Stimulated activated memory B cell treated with anti-CD40 and anti-IgM and Interleukin-4, amounts not matched to agents 10 μg/mL and 1 μg/mL and 100 μg/mL, for 72 hours (primary cell): Measurements from ENCODE around the gene C1QTNF12.
A peak's percentile ranks its signal among the peaks of the same experiment; 100 is the strongest.

Source experiments
- ATAC-seq: fragments of 150-1000 bp; cut with Tn5 transposase; 2 replicates; pipeline ENCODE4 v1.10.0; 2021
- H3K27ac Mint-ChIP-seq: one replicate; pipeline ENCODE4 v1.8.0; 2022; ENCODE audit warnings: mild to moderate bottlenecking, mixed read lengths
- H3K27me3 Mint-ChIP-seq: one replicate; pipeline ENCODE4 v1.8.0; 2022; ENCODE audit warnings: mixed read lengths
- H3K36me3 Mint-ChIP-seq: one replicate; pipeline ENCODE4 v1.8.0; 2022; ENCODE audit warnings: mixed read lengths
- H3K4me1 Mint-ChIP-seq: one replicate; pipeline ENCODE4 v1.8.0; 2022; ENCODE audit warnings: mixed read lengths
- H3K4me3 Mint-ChIP-seq: one replicate; pipeline ENCODE4 v1.8.0; 2022; ENCODE audit warnings: mild to moderate bottlenecking, moderate library complexity, mixed read lengths
- H3K9me3 Mint-ChIP-seq: one replicate; pipeline ENCODE4 v1.8.0; 2022; ENCODE audit warnings: mixed read lengths

C1QTNF12 gene

DNA sequence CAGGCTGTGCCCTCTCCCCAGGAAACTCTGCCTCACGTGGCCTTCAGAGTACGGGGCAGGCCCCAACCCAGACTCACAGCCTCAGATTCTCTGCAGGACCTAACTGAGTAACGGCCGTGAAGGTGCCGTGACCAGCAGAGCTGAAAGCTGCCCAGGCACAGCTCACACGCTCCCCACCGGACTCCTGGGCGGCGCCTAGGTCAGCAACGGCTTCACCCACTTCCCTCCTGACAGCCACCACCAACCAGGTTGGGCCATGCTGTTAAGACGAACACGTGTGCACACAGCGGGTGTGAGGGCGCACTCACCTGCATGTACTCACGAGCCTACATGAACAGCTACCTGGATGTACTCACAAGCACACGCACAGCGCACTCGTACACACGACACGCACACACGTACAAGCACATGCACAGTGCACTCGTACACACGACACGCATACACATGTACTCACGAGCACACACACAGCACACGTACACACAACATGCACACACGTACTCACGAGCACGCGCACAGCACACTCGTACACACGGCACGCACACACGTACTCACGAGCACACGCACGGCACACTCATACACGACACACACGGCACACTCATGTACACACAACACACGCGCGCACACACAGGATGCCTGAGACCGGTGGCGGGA is 23.8 kb downstream of the C1QTNF12 start:
- no peak overlapping the region for H3K4me3 Mint-ChIP-seq
- no peaks in the 10 kb centered on the region for H3K9me3 Mint-ChIP-seq
- no peaks in the 10 kb centered on the region for H3K27me3 Mint-ChIP-seq
- no peak for ATAC-seq
- H3K27ac Mint-ChIP-seq: peak overlapping the region; percentile 64
- peaks cover 75% of the 10 kb centered on the region for H3K36me3 Mint-ChIP-seq
- H3K4me1 Mint-ChIP-seq: peaks cover 34% of the 10 kb centered on the region

DNA sequence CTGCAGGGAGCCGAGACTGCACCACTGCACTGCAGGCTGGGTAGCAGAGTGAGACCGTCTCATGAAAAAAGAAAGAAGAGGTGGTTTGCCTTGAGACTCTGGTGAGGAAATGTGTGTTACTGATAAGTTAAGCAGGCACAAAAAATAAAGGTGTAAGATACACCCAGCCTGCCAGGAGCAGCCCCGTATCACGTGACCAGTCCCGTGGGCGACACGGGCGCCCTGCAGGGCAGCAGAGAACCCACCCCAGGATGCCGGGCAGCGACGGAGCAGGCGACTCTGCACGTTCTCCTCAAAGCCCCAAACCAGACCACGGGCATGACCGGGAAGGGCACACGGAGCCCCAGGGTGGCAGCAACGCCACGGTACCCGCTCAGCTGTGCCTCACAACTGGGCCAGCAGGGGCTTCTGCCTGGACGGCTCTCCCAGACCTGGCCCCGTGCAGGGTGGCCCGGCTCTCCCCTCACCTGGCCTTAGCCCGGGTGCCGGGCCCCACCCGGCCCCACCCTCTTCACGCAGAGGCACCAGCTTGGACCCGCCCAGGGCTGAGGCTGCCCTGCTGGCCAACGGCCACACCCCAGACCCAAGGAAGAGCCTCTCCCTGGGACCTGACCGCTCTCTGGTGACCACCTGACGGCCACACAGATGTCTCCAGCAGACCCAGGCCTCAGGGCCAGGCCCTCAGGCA is 24.5 kb downstream of the C1QTNF12 start:
- H3K27me3 Mint-ChIP-seq: no peaks in the 10 kb centered on the region
- peaks cover 81% of the 10 kb centered on the region for H3K36me3 Mint-ChIP-seq
- peaks cover 37% of the 10 kb centered on the region for H3K4me1 Mint-ChIP-seq
- ATAC-seq: no peak
- H3K9me3 Mint-ChIP-seq: no peaks in the 10 kb centered on the region
- no peak overlapping the region for H3K27ac Mint-ChIP-seq
- H3K4me3 Mint-ChIP-seq: no peak overlapping the region

DNA sequence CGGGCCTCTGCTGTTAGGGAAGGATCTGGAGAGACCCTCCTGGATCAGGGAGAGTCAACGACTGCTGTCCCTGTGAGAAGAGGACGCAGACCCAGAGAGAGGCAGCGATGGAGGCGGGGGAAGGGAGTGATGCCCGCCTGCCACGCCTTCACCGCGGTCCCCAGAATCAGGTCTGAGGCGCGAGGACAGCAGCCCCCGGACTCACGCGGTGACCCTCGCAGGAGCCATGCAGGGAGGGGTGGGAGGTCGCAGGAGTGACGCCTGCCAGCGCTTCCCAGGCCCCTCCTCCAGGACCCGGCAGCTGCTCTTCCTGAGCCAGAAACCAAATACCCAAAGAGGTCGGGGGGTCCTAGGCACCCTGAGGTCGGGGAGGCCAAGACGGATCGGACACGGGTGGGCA is 26.3 kb downstream of the C1QTNF12 start:
- ATAC-seq: no peak
- peaks cover 43% of the 10 kb centered on the region for H3K4me1 Mint-ChIP-seq
- H3K36me3 Mint-ChIP-seq: peaks cover 80% of the 10 kb centered on the region
- no peaks in the 10 kb centered on the region for H3K9me3 Mint-ChIP-seq
- H3K27me3 Mint-ChIP-seq: no peaks in the 10 kb centered on the region
- H3K4me3 Mint-ChIP-seq: no peak overlapping the region
- H3K27ac Mint-ChIP-seq: peak overlapping the region; percentile 22

DNA sequence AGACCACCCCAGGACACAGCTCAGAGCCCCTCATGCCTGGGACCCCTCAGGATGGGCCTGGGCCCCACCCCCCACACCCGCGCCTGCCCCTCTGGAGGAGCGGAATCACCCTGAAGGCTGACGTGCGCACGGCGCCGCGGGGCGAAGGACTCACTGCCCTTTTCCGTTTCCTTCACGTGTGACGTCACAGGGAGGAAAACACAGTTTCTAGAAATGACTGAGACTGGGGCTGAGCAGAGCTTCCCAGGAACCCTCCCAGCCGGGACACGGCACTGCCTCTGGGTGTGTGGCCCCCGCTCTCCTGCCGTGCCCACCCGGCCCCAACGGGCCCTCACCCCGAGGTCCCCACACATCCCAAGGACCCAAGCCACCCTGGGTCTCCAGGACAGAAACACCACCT is 27.2 kb downstream of the C1QTNF12 start:
- H3K36me3 Mint-ChIP-seq: peaks cover 74% of the 10 kb centered on the region
- no peak overlapping the region for H3K4me3 Mint-ChIP-seq
- H3K27ac Mint-ChIP-seq: peak overlapping the region; percentile 22
- ATAC-seq: no peak
- peaks cover 51% of the 10 kb centered on the region for H3K4me1 Mint-ChIP-seq
- H3K9me3 Mint-ChIP-seq: no peaks in the 10 kb centered on the region
- H3K27me3 Mint-ChIP-seq: no peaks in the 10 kb centered on the region

DNA sequence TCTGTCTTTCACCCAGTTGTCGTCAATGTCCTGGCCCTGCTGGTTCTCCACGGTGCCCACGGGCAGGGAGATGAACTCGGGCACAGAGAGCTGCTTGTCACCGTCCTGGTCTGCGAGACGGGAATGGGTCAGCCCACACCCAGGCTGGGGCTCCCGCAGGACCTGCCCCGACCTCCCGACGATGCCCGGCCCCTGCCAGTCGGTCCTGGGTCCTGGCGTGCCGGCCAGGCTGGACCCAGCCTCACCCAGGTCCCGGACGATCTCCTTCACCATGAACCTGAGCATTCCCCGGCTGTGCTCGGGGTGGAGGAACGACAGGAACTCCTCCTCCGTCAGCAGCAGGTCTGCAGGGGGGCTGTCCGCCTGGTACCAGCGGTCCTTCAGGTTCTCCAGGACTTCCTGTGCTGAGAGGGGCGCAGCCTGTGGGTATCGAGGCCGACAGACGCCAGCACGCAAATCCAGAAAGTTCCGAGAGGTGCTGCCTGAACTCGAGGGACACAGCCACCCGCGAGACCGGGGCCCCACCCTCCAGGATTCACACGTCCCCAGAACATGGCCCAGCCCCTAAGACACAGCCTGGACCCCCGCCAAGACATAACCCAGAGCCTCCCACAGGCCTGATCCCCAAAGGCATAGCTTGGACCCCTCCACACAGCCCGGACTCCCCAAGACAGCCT is 27.9 kb downstream of the C1QTNF12 start:
- no peaks in the 10 kb centered on the region for H3K9me3 Mint-ChIP-seq
- peaks cover 56% of the 10 kb centered on the region for H3K4me1 Mint-ChIP-seq
- H3K36me3 Mint-ChIP-seq: peaks cover 67% of the 10 kb centered on the region
- no peak for ATAC-seq
- peak overlapping the region; percentile 51 for H3K27ac Mint-ChIP-seq
- H3K27me3 Mint-ChIP-seq: no peaks in the 10 kb centered on the region
- no peak overlapping the region for H3K4me3 Mint-ChIP-seq

DNA sequence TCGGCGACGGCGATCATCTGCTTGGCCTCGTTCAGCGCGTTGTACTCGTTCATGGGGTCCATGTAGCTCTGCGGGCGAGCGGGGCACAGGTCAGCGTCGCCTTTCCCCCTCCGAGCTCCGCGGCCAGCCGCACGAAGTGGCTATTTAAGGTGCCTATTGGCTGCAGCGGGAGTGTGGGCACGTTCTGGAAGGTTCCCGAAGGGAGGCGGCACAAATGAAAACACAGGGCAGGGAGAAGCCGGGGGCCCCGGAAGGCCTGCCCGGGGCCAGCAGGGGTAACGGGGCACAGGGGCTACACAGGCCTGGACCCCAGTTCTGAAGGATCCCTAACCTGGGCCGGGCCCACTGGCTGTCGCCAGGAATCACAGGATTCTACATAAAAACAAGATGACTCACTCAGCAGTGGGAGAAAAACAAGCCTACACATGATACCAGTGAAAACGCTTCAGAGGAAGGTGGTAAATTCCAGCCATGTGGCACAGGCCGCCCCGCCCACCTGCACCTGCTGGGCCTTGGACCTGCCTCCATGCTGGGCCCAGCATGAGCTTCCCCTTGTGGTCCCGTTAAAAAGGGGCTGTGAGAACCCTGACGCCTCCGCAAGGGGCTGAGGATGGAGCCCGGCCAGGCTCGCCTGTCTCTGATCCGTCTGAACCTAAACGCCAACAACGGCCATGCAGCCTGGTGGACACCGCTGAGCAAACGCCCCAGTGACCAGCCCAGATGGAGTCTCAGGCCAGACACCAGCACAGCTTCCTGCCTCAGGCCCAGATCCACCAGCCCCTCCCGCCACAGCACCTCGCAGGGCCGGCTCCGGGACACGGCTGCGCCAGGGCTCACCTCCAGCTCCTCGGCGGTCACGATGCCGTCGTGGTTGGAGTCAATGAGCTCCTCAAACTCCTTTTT is 28.6 kb downstream of the C1QTNF12 start:
- Mint-ChIP-seq H3K27me3 (no peaks in the 10 kb centered on the region), H3K27ac (peak overlapping the region; percentile 51), H3K9me3 (no peaks in the 10 kb centered on the region), H3K36me3 (peaks cover 59% of the 10 kb centered on the region), H3K4me1 (peaks cover 56% of the 10 kb centered on the region), H3K4me3 (no peak overlapping the region)
- ATAC-seq: peak; percentile 34

DNA sequence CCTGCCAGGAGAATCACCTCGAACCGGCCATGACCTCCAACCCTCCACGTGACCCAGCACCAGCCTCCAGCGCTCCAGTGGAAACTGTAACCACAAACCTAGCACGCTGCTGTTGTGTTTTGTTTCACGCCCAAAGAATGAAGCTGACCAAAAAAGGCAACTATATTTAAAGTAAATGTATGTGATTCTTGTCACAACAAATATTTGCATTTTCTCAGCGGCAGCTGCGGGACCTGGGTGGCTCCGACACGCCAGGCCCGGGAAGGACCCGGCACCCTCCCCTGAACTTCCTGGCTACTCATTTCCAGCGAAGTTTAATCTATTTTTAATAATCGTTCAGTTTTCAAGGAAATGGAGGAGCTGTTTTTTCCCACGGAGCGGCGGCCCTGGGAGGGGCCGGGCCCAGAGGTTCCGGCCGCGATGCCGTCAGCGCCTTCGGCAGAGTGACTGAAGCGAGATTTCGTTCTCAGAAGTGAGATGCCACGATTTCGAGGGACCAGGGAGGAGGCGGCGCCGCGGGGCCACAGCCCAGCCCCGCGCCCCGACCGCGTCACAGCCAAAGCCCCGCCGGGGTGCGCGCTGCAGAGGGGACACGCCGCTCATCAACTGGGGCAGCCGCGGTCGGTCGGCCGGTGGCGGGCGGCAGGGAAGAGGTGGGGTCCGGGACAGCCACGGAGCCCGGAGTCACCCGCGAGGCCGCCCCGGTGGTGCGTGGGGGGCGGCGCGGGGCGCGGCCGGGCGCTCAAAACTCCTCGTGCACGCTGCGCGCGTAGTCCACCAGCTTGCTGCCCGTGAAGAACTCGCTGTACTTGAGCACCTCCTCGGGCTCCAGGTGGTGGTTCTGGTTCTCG is 29.5 kb downstream of the C1QTNF12 start:
- peaks cover 54% of the 10 kb centered on the region for H3K36me3 Mint-ChIP-seq
- ATAC-seq: no peak
- H3K27me3 Mint-ChIP-seq: no peaks in the 10 kb centered on the region
- H3K4me1 Mint-ChIP-seq: peaks cover 60% of the 10 kb centered on the region
- no peak overlapping the region for H3K4me3 Mint-ChIP-seq
- no peaks in the 10 kb centered on the region for H3K9me3 Mint-ChIP-seq
- peak overlapping the region; percentile 83 for H3K27ac Mint-ChIP-seq

DNA sequence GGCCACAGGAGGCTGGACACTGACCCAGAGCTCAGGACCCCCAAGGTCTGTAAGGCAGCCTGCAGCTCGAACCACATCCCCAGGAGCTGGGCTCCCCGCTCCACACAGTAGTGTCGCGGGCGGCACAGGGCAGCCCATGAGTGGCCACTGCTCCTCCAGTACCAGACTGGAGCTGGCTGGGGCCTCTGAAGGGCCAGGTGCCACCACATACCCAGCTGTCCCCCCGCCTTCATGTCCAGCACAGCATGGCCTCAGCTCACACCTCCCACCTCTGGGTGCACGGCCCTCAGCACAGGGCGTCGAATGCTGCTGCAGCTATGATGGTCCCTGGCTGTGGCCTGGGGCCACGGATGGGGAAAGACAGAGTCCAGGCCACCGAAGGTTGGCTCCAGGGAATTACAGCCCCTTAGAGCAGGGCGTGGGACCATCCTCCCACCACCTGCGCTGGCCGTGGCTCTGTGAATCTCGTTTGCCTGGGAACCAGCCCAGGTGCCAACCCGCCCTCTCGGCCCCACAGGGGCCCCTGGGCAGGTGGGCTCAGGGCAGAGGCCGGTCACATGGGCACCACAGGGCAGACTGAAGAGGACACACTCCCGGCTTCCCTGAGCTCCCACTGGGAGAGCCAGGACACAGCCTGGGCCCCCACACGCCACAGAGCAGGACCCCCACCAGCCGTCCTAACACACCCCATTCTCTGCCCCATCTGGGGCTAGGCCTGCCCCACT is 30.5 kb downstream of the C1QTNF12 start:
- Mint-ChIP-seq H3K4me3 (no peak overlapping the region), H3K4me1 (peaks cover 65% of the 10 kb centered on the region), H3K36me3 (peaks cover 50% of the 10 kb centered on the region), H3K27ac (peak overlapping the region; percentile 83), H3K27me3 (peaks cover 5% of the 10 kb centered on the region), H3K9me3 (no peaks in the 10 kb centered on the region)
- no peak for ATAC-seq

DNA sequence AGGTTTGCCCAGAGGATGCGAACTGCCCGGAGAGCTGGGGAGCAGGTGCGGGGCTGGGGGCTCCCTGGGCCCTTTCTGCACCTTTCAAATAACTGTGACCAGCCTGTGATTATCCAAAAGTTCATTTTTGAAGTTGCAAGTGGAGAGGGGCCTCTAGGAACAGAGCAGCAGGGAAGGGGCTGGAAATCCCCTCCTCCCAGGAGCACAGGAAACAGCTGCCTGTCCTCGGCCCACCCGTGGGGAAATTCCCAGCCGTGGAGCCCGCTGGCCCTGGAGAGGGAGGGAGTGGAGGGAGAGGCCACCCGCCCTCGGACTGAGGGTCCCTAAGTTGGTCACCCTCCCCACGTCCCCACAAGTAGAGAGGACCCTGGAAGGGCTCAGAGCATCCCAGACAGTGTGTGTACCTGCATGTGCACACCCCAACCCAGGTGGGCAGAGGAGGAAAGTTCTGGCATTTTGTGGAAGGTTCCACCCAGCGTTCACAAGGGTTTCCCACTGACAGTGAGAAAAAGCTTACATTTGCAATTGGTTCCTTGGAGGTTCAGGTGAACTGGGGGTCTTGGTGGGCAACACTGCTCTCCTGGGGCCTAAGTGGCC is 31.3 kb downstream of the C1QTNF12 start:
- Mint-ChIP-seq H3K4me1 (peaks cover 70% of the 10 kb centered on the region), H3K36me3 (peaks cover 45% of the 10 kb centered on the region), H3K9me3 (no peaks in the 10 kb centered on the region), H3K27me3 (peaks cover 8% of the 10 kb centered on the region), H3K27ac (peak overlapping the region; percentile 72), H3K4me3 (no peak overlapping the region)
- no peak for ATAC-seq

DNA sequence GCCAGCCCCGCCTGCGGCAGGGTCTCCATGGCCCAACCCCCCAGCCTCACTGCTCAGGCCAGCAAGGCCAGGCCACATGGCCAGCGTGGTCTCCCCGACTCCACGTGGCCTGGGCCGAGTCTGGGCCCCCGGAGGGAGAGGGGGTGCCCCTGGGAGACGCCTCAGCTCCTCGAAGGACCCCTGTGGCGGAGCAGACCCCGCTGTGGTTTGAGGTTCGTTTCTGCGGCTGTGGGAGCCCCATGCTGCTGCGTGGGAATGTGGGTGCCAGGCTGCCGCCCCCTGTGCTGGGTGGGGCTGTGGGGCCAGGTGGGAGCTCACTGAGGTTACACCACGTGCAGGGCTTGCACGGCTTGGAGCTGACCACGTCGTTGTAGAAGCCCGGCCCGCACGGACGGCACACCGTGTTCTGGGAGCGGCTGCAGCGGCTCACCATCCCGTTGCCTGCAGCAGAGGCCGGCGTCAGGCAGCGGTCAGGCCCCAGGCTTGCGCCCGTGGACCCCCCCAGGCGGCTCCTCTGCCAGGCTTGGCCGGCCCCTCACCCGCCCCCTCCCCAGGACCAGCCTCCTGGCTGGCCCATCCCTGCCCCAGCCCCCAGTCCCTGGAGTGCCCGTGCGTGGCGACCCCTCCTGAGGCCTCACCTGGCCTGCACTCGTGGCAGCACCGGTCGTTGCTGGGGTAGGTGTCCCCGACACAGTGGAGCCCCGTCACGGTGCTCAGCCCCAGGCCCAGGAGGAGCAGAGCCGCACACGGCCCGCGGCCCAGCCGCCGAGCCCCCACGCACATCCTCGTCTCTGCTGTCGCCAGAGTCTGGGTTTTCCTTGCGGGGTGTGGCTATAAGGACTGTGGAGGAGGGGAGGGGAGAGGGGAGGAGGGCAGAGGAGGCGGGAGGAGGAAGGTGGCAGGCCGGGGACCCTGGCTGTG is 32.9 kb downstream of the C1QTNF12 start, which contains the start of gene TNFRSF4:
Gene TNFRSF4, minus strand, starts transcription at position 809 of the 921 bp plus-strand sequence. Its CDS starts 26 bp downstream, at position 783.
- Mint-ChIP-seq H3K4me1 (peaks cover 69% of the 10 kb centered on the region), H3K4me3 (peak within 1 kb of the TSS; percentile 57), H3K27ac (peak within 1 kb of the TSS; percentile 72), H3K36me3 (peaks cover 31% of the 10 kb centered on the region), H3K9me3 (no peaks in the 10 kb centered on the region), H3K27me3 (peaks cover 8% of the 10 kb centered on the region)
- peak; percentile 31 for ATAC-seq

DNA sequence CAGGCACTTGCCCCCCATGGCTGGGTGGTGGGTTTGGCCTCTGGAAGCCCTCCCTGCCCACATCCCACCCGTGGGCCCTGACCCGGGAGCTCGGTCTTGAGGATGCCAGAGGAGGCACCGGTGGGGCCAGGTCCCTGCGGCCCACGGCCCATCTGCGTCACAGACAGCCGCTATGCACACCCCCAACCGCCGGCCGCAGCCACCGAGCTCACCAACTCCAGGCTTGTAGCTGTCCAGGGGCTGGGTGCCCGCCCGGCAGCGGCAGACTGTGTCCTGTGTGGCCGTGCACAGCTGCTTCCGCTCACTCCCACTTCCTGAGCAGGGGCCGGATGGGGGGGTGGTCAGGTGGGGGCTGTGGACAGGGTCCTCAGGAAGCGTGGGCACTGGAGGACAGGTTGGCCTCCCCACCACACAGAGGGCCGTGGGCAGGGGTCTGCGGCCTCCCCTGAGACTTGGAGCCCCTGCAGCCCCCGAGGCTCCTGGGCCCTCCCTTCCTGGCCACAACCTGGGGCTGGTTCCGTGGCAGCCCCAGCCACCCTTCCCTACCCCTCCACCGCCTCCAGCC is 33.7 kb downstream of the C1QTNF12 start:
- H3K4me1 Mint-ChIP-seq: peaks cover 69% of the 10 kb centered on the region
- no peak overlapping the region for H3K27ac Mint-ChIP-seq
- peak; percentile 3 for ATAC-seq
- H3K27me3 Mint-ChIP-seq: peaks cover 8% of the 10 kb centered on the region
- no peaks in the 10 kb centered on the region for H3K9me3 Mint-ChIP-seq
- peaks cover 24% of the 10 kb centered on the region for H3K36me3 Mint-ChIP-seq
- peak overlapping the region; percentile 46 for H3K4me3 Mint-ChIP-seq
